ENCODE measurements around the gene SKA1. TPM values are rescaled to one million over a fixed set of nuclear protein-coding genes. Genes with fewer than 3 reads are reported as not detected.

SKA1 gene
- total and polyA plus RNA-seq, 2 of the 4 experiments (the other 2 are of a cell fraction) = 5.8 to 5.9 TPM

DNA sequence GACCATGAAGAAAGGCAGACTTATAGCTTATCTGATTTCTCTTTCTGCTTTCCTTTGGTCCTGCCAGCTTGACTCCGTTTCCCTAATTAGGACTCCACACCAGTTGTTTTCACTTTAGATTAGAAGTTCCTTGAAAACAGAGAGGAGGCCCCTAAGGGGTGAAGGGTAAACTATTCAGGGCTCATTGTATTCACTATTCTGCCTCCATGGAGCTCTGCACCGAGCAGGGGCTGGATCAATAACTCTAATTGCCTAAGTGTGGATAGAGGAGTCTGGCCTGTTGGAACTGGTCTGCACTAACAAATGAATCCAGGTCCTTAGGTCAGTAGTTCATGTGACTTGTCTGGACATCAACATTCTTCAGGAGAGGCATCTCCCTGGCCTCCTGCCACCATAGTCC is 36.1 kb upstream of the SKA1 start:
- WGBS, 2 experiments (ENCODE audit: extremely low coverage in 2 of 2, insufficient read length in 1 of 2) = no CpG with 5 or more reads among the region's 2 CpGs
- Histone ChIP-seq H3K9me3 (ENCODE audit: control insufficient read depth, insufficient read depth, low read length) (no peaks in the 10 kb centered on the region), H4K5ac (ENCODE audit: low read depth, low read length) (no peak overlapping the region), H3K23ac (ENCODE audit: low read depth, low read length) (no peak overlapping the region), H3K27me3 (ENCODE audit: control insufficient read depth, insufficient read depth, low read length) (no peaks in the 10 kb centered on the region; the same call in 1 of the 2 replicates), H4K8ac (ENCODE audit: low read depth in 2 of 2, low read length in 2 of 2) (no peak overlapping the region), H2AK9ac (replicated peaks; ENCODE audit: low read depth, low read length, poor library complexity) (no peak overlapping the region), H2BK20ac (ENCODE audit: low read depth, low read length) (no peak overlapping the region), H3K14ac (replicated peaks; ENCODE audit: low read depth, low read length) (no peak overlapping the region), H3K9me1 (ENCODE audit: insufficient read depth, low read length) (no peaks in the 10 kb centered on the region), H3K9ac (ENCODE audit: low read depth, low read length) (no peak overlapping the region), H2AK5ac (ENCODE audit: low read depth, low read length) (no peak overlapping the region), H4K91ac (ENCODE audit: insufficient read depth, low read depth, low read length) (no peak overlapping the region), H3K4ac (ENCODE audit: low read depth, low read length) (no peak overlapping the region), H3K27ac (ENCODE audit: insufficient read depth, low read length) (no peak overlapping the region), H2BK120ac (ENCODE audit: low read depth, low read length) (no peak overlapping the region), H3K4me2 (ENCODE audit: low read depth, low read length) (no peak overlapping the region), H3K36me3 (ENCODE audit: control insufficient read depth, insufficient read depth, low read length) (no peaks in the 10 kb centered on the region), H3K18ac (ENCODE audit: low read depth, low read length) (no peak overlapping the region), H4K20me1 (ENCODE audit: insufficient read depth, low read length) (no peaks in the 10 kb centered on the region), H2BK5ac (ENCODE audit: low read depth, low read length, poor library complexity, severe bottlenecking) (no peak overlapping the region), H3K4me3 (ENCODE audit: insufficient read depth, low read depth, low read length) (no peak overlapping the region), H3K56ac (ENCODE audit: extremely low read depth, insufficient read depth, low read length) (no peak overlapping the region), H2BK15ac (ENCODE audit: low read depth, low read length) (no peak overlapping the region), H3K4me1 (ENCODE audit: control insufficient read depth, insufficient read depth, low read length) (no peaks in the 10 kb centered on the region), H3K79me1 (ENCODE audit: low read depth in 1 of 2, low read length in 2 of 2) (no peaks in the 10 kb centered on the region), H2AFZ (replicated peaks; ENCODE audit: low read length, poor library complexity) (no peak overlapping the region)
- DNase-seq (no peak), ATAC-seq (ENCODE audit: low read depth) (no peak)
- ChIA-PET CTCF (no interaction called here), POLR2A (ENCODE audit: unreplicated experiment) (no interaction called here)
- dilution Hi-C loops (cut with HindIII; ENCODE audit: low sequenced_read_pairs, unreplicated experiment) (no loop called here), in situ Hi-C loops (cut with MboI; ENCODE audit: low sequenced_read_pairs) (no loop called here), intact Hi-C loops (cut with micrococcal nuclease) (no loop called here)
- TF ChIP-seq RAD21 (IDR thresholded peaks at IDR 0.05; ENCODE audit: low read length) = no peak
- TF ChIP-seq, protein P1, sequence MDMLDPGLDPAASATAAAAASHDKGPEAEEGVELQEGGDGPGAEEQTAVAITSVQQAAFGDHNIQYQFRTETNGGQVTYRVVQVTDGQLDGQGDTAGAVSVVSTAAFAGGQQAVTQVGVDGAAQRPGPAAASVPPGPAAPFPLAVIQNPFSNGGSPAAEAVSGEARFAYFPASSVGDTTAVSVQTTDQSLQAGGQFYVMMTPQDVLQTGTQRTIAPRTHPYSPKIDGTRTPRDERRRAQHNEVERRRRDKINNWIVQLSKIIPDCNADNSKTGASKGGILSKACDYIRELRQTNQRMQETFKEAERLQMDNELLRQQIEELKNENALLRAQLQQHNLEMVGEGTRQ (IDR thresholded peaks at IDR 0.05; ENCODE audit: low read depth, low read length) = no peak
- no peak for TF ChIP-seq RFX5 (IDR thresholded peaks at IDR 0.05; ENCODE audit: low read depth, low read length)
- no peak for TF ChIP-seq POLR2A (IDR thresholded peaks at IDR 0.05; ENCODE audit: low read depth, low read length)
- no peak for TF ChIP-seq NFE2L2 (IDR thresholded peaks at IDR 0.05; ENCODE audit: low read depth, low read length)
- no peak for TF ChIP-seq FOS (IDR thresholded peaks at IDR 0.05; ENCODE audit: low read depth, low read length)
- no peak for TF ChIP-seq MXI1 (IDR thresholded peaks at IDR 0.05; ENCODE audit: borderline replicate concordance, low read depth, low read length)
- TF ChIP-seq, protein P2, sequence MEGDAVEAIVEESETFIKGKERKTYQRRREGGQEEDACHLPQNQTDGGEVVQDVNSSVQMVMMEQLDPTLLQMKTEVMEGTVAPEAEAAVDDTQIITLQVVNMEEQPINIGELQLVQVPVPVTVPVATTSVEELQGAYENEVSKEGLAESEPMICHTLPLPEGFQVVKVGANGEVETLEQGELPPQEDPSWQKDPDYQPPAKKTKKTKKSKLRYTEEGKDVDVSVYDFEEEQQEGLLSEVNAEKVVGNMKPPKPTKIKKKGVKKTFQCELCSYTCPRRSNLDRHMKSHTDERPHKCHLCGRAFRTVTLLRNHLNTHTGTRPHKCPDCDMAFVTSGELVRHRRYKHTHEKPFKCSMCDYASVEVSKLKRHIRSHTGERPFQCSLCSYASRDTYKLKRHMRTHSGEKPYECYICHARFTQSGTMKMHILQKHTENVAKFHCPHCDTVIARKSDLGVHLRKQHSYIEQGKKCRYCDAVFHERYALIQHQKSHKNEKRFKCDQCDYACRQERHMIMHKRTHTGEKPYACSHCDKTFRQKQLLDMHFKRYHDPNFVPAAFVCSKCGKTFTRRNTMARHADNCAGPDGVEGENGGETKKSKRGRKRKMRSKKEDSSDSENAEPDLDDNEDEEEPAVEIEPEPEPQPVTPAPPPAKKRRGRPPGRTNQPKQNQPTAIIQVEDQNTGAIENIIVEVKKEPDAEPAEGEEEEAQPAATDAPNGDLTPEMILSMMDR (conservative IDR thresholded peaks at IDR 0.05; ENCODE audit: low read depth, low read length) = no peak
- no peak for TF ChIP-seq RCOR1 (IDR thresholded peaks at IDR 0.05; ENCODE audit: insufficient replicate concordance, low read length)
- TF ChIP-seq CEBPB (IDR thresholded peaks at IDR 0.05; ENCODE audit: low read depth, low read length) = no peak
- no peak for TF ChIP-seq CHD1 (IDR thresholded peaks at IDR 0.05; ENCODE audit: low read depth, low read length)
- no TSS peak for BruUV-seq (replicated peaks)

All from IMR-90 (cell line).